H9 (cell line): ENCODE data around the gene KAT7. TPM values are rescaled to one million over a fixed set of nuclear protein-coding genes. Genes with fewer than 3 reads are reported as not detected.

Experiments used
- DNase-seq: peaks from one replicate; pipeline ENCODE4 v3.0.0-alpha.2; 2017
- H2AFZ ChIP-seq: one replicate; pipeline ENCODE4 v1.6.1; 2013; ENCODE audit warnings: mild to moderate bottlenecking, low read length, control low read depth, moderate library complexity
- H2AK5ac ChIP-seq: 2 replicates; pipeline ENCODE4 v1.6.1; 2013; ENCODE audit warnings: low read length, control low read depth, mixed read lengths; ENCODE audit not compliant: insufficient read length
- H2BK120ac ChIP-seq: one replicate; pipeline ENCODE4 v1.6.1; 2013; ENCODE audit warnings: low read depth, mild to moderate bottlenecking, low read length, control low read depth, inconsistent platforms; ENCODE audit not compliant: poor library complexity, severe bottlenecking
- H2BK12ac ChIP-seq: 2 replicates; pipeline ENCODE4 v1.6.1; 2013; ENCODE audit warnings: low read length, control low read depth, mixed read lengths, low read depth; ENCODE audit not compliant: insufficient read length
- H2BK15ac ChIP-seq: 2 replicates; pipeline ENCODE4 v1.6.1; 2013; ENCODE audit warnings: low read depth, low read length, control low read depth
- H2BK20ac ChIP-seq: one replicate; pipeline ENCODE4 v1.6.1; 2013; ENCODE audit warnings: low read depth, mild to moderate bottlenecking, low read length, control low read depth, inconsistent platforms; ENCODE audit not compliant: poor library complexity, severe bottlenecking
- H2BK5ac ChIP-seq: 2 replicates; pipeline ENCODE4 v1.6.1; 2013; ENCODE audit warnings: low read length, control low read depth, mixed read lengths; ENCODE audit not compliant: insufficient read length
- H3K14ac ChIP-seq: 2 replicates; pipeline ENCODE4 v1.6.1; 2013; ENCODE audit warnings: low read length, control low read depth; ENCODE audit not compliant: insufficient read depth
- H3K18ac ChIP-seq: 2 replicates; pipeline ENCODE4 v1.6.1; 2013; ENCODE audit warnings: low read depth, mild to moderate bottlenecking, mixed read lengths, low read length, control low read depth; ENCODE audit not compliant: insufficient read length
- H3K23ac ChIP-seq: 2 replicates; pipeline ENCODE4 v1.6.1; 2013; ENCODE audit warnings: low read length, control low read depth, mixed read lengths, low read depth; ENCODE audit not compliant: insufficient read length
- H3K23me2 ChIP-seq: 2 replicates; pipeline ENCODE4 v1.6.1; 2013; ENCODE audit warnings: low read depth, mild to moderate bottlenecking, mixed read lengths, low read length, control low read depth; ENCODE audit not compliant: insufficient read length, poor library complexity, severe bottlenecking
- H3K27ac ChIP-seq: 2 replicates; pipeline ENCODE4 v1.5.1; 2013; ENCODE audit warnings: low read length, control low read depth, mixed read lengths, low read depth; ENCODE audit not compliant: insufficient read length
- H3K27me3 ChIP-seq: 2 replicates; pipeline ENCODE4 v1.6.1; 2013; ENCODE audit warnings: low read length, control low read depth, inconsistent platforms; ENCODE audit not compliant: insufficient read depth
- H3K4ac ChIP-seq: 2 replicates; pipeline ENCODE4 v1.6.1; 2013; ENCODE audit warnings: low read depth, mild to moderate bottlenecking, control low read depth, inconsistent platforms, low read length, moderate library complexity
- H3K4me1 ChIP-seq: 2 replicates; pipeline ENCODE4 v1.6.1; 2013; ENCODE audit warnings: low read length, control low read depth, inconsistent platforms; ENCODE audit not compliant: insufficient read depth
- H3K4me2 ChIP-seq: 2 replicates; pipeline ENCODE4 v1.6.1; 2013; ENCODE audit warnings: low read length, control low read depth, mixed read lengths; ENCODE audit not compliant: insufficient read length, insufficient read depth
- H3K56ac ChIP-seq: 2 replicates; pipeline ENCODE4 v1.6.1; 2013; ENCODE audit warnings: low read depth, mild to moderate bottlenecking, mixed read lengths, low read length, control low read depth; ENCODE audit not compliant: insufficient read length
- H3K79me1 ChIP-seq: 2 replicates; pipeline ENCODE4 v1.6.1; 2013; ENCODE audit warnings: low read depth, mild to moderate bottlenecking, moderate library complexity, low read length, control low read depth, inconsistent platforms; ENCODE audit not compliant: insufficient read depth, poor library complexity, severe bottlenecking
- H3K79me2 ChIP-seq: 2 replicates; pipeline ENCODE4 v1.6.1; 2013; ENCODE audit warnings: low read length, control low read depth, inconsistent platforms; ENCODE audit not compliant: insufficient read depth
- H3K9ac ChIP-seq: 2 replicates; pipeline ENCODE4 v1.6.1; 2013; ENCODE audit warnings: low read length, control low read depth, mixed read lengths; ENCODE audit not compliant: insufficient read length; ENCODE audit errors: extremely low read depth
- H3K9me3 ChIP-seq: one replicate; pipeline ENCODE4 v1.6.1; 2013; ENCODE audit warnings: low read depth, low read length, inconsistent platforms; ENCODE audit not compliant: control insufficient read depth
- H3T11ph ChIP-seq: one replicate; pipeline ENCODE4 v1.6.1; 2013; ENCODE audit warnings: mild to moderate bottlenecking, low read length, control low read depth, inconsistent platforms
- H4K20me1 ChIP-seq: one replicate; pipeline ENCODE4 v1.6.1; 2013; ENCODE audit not compliant: control insufficient read depth, insufficient read length, insufficient read depth
- H4K5ac ChIP-seq: 2 replicates; pipeline ENCODE4 v1.6.1; 2013; ENCODE audit warnings: low read depth, mild to moderate bottlenecking, mixed read lengths, low read length, control low read depth; ENCODE audit not compliant: insufficient read length
- H4K8ac ChIP-seq: replicated peaks from 2 replicates; pipeline ENCODE4 v1.6.1; 2013; ENCODE audit warnings: low read length, control low read depth, mixed read lengths, low read depth; ENCODE audit not compliant: insufficient read length
- H4K91ac ChIP-seq: 2 replicates; pipeline ENCODE4 v1.6.1; 2013; ENCODE audit warnings: low read depth, mild to moderate bottlenecking, moderate library complexity, mixed read lengths, low read length, control low read depth; ENCODE audit not compliant: insufficient read length
- H3K27ac Mint-ChIP-seq, 3 experiments: 2 replicates in 2 of 3; 3 replicates in 1 of 3; pipeline ENCODE4 v1.8.0; 2020 to 2021; ENCODE audit warnings: mixed read lengths in 3 of 3, mild to moderate bottlenecking in 1 of 3, moderate library complexity in 1 of 3
- H3K27me3 Mint-ChIP-seq: 2 replicates; pipeline ENCODE4 v1.8.0; 2021; ENCODE audit warnings: low read depth, mild to moderate bottlenecking, moderate library complexity, mixed read lengths
- H3K36me3 Mint-ChIP-seq, 3 experiments: 2 replicates in 2 of 3; 3 replicates in 1 of 3; pipeline ENCODE4 v1.8.0; 2020 to 2021; ENCODE audit warnings: low read depth in 3 of 3, mixed read lengths in 3 of 3; ENCODE audit not compliant: insufficient read depth in 1 of 3
- H3K4me1 Mint-ChIP-seq, 2 experiments: 2 replicates each; pipeline ENCODE4 v1.8.0; 2020; ENCODE audit warnings: mixed read lengths in 2 of 2
- H3K4me3 Mint-ChIP-seq, 2 experiments: 2 replicates in 1 of 2; 3 replicates in 1 of 2; pipeline ENCODE4 v1.8.0; 2020 to 2021; ENCODE audit warnings: mild to moderate bottlenecking in 2 of 2, mixed read lengths in 2 of 2, moderate library complexity in 1 of 2
- H3K9me3 Mint-ChIP-seq, 2 experiments: 2 replicates in 1 of 2; 3 replicates in 1 of 2; pipeline ENCODE4 v1.8.0; 2020; ENCODE audit warnings: mild to moderate bottlenecking in 2 of 2, mixed read lengths in 2 of 2, moderate library complexity in 1 of 2
- CTCF ChIP-seq: fragments of 200-600 bp; sonication (generic); conservative IDR thresholded peaks from 3 replicates; pipeline ENCODE4 v1.8.0; 2021; ENCODE audit warnings: antibody characterized with exemption, mild to moderate bottlenecking
- WGBS: extraction: QIAGEN DNeasy Blood & Tissue Kit; methylation state at CpG from one replicate; pipeline ENCODE4 v1.1.7; 2013; ENCODE audit warnings: missing lambda C conversion rate, low lambda C conversion rate, mixed read lengths; ENCODE audit not compliant: insufficient read length; ENCODE audit errors: extremely low coverage; 5-methylcytosine and 5-hydroxymethylcytosine counted together
- total RNA-seq: library from RNA; stranded (reverse); gene quantifications from 2 replicates; pipeline ENCODE4 v1.2.1, GENCODE V29; 2021

KAT7 gene
- total RNA-seq, 1 experiment from 2014 or later: 93.1 TPM

- Histone ChIP-seq H3K27ac (no peak overlapping the region), H3K4me1 (peaks cover 4% of the 10 kb centered on the region; the same call in 1 of the 2 replicates), H2BK15ac (no peak overlapping the region), H4K20me1 (no peaks in the 10 kb centered on the region), H3K9me3 (no peaks in the 10 kb centered on the region), H3K4ac (no peak overlapping the region), H2AFZ (no peak overlapping the region), H4K5ac (no peak overlapping the region), H2BK12ac (no peak overlapping the region), H2BK5ac (no peak overlapping the region), H3K79me1 (peaks cover 11% of the 10 kb centered on the region), H3K27me3 (no peaks in the 10 kb centered on the region), H3K79me2 (no peaks in the 10 kb centered on the region; the same call in 1 of the 2 replicates), H3K18ac (no peak overlapping the region), H3K56ac (no peak overlapping the region), H4K8ac (no peak overlapping the region), H3K9ac (no peak overlapping the region), H3K14ac (no peak overlapping the region), H3T11ph (no peak overlapping the region), H2AK5ac (no peak overlapping the region), H3K4me2 (no peak overlapping the region), H3K23me2 (no peaks in the 10 kb centered on the region), H4K91ac (no peak overlapping the region), H2BK20ac (no peak overlapping the region), H2BK120ac (no peak overlapping the region), H3K23ac (no peak overlapping the region)
- H3K4me1 Mint-ChIP-seq: peaks cover 5 to 18% of the 10 kb centered on the region in 2 experiments
- TF ChIP-seq CTCF: no peak
- peaks cover 1 to 12% (median 4%) of the 10 kb centered on the region in 3 experiments; a peak in 4 of 7 replicates for H3K36me3 Mint-ChIP-seq
- no CpG with 5 or more reads among the region's 1 CpG for WGBS
- peak overlapping the region in 2 of 3 experiments; percentile 17; a peak in 4 of 7 replicates for H3K27ac Mint-ChIP-seq
- no peak overlapping the region for H3K4me3 Mint-ChIP-seq
- no peak for DNase-seq
- H3K27me3 Mint-ChIP-seq: no peaks in the 10 kb centered on the region
- no peaks in the 10 kb centered on the region for H3K9me3 Mint-ChIP-seq
Measured at GRCh38 chr17:49747632-49748031, 40.8 kb upstream of the KAT7 start.
